ENCODE results near the gene DOCK6. TPM values are rescaled to one million over a fixed set of nuclear protein-coding genes. Genes with fewer than 3 reads are reported as not detected.
A peak's percentile ranks its signal among the peaks of the same experiment; 100 is the strongest.

DOCK6 gene
- total and polyA plus RNA-seq, 11 donors: 21.6 to 57.8 (median 38.5) TPM

DNA sequence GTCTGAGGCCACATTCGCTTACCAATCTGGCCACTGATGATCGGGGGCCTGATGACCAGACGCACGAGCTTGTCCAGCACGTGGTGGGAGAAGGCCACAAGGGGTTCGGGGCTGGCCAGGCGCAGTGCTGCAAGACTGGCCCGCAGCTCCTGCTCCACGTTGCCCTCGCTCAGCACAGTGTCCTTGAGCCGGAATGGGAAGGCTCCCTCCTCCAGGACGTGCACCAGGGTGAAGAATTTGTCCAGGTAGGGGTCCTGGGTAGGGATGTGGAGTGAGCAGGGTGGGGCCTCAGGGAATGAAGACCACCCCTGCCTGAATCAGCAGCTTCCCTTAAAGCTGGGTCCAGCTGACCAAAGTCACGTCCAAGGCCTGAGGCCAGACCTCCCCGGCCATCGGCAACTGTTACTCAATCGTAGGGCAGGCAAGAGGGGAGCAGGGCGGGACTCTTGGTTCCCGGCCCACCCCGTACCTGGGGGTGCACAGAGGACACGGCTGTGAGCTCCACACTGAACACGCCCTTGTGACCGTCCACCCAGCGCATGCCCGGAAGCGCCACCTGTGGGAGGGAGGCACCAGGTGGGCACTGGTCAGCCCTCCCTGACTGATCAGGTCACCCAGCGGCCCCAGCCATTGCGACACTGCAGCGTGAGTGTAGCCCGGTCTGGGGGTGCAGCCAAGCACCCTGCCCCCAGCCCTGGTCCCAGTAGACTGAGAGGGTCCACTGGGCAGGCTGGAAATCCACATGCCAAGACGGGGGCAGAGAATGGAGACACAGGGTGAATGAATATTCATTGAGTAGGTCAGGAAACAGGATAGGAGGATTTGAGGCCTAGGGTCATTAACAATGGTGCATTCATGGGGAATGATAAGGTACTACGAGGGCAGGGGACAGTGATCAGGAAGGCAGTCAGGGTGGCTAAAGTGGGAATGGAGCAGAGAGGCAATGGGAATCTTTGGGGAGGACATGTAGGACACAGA lies 25.7 kb downstream of the DOCK6 start:
- WGBS, 4 donors: 89 to 93% (median 92%) methylated on average over 17 to 31 of the region's 31 CpGs
- Histone ChIP-seq H3K4me3 (no peak overlapping the region), H3K4me1 (no peaks in the 10 kb centered on the region), H3K27ac (no peak overlapping the region), H3K36me3 (peaks cover 0 to 100% (median 82%) of the 10 kb centered on the region in 9 donors), H3K9me3 (peaks cover 0 to 15% (median 3%) of the 10 kb centered on the region in 12 donors), H3K27me3 (no peaks in the 10 kb centered on the region)
- peak in 1 of 4 donors; percentile 12 for ATAC-seq
- no peak for DNase-seq
- intact Hi-C loops (cut with DNase I): no loop called here
- TF ChIP-seq POLR2A (IDR thresholded peaks at IDR 0.05) (no peak), CTCF (IDR thresholded peaks at IDR 0.05) (no peak)

DNA sequence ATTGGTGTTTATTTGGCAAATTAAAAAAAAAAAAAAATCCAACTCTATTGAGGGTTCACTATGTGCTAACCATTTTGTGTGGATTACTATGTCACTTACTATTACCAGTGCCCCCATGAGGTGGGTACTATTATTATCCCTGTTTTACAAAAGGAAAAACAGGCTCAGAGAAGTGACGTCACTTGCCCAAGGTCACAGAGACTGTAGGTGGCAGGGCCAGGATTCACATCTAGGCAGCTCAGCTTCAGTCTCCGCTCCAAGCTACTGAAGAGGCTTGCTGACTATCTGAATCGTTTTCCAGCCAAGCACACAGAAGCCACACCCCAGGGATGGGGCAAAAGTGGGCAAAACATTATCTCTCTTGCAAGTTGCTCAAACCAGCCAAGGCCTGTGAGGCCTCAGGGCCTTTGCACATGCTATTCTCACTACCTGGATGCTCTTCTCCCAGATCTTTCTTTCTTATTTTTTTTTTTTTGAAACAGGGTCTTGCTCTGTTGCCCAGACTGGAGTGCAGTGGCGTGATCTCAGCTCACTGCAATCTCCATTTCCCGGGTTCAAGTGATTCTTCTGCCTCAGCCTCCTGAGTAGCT lies 27.7 kb downstream of the DOCK6 start:
- Histone ChIP-seq H3K4me3 (no peak overlapping the region), H3K27me3 (no peaks in the 10 kb centered on the region), H3K9me3 (peaks cover 0 to 12% (median 3%) of the 10 kb centered on the region in 12 donors), H3K4me1 (no peaks in the 10 kb centered on the region), H3K36me3 (peaks cover 0 to 100% (median 78%) of the 10 kb centered on the region in 9 donors), H3K27ac (no peak overlapping the region)
- 84 to 88% (median 87%) methylated on average over 5 of the region's 5 CpGs for WGBS, 4 donors
- intact Hi-C loops (cut with DNase I): no loop called here
- no peak for ATAC-seq
- TF ChIP-seq POLR2A (IDR thresholded peaks at IDR 0.05): no peak
- TF ChIP-seq CTCF (IDR thresholded peaks at IDR 0.05): no peak
- DNase-seq: no peak

DNA sequence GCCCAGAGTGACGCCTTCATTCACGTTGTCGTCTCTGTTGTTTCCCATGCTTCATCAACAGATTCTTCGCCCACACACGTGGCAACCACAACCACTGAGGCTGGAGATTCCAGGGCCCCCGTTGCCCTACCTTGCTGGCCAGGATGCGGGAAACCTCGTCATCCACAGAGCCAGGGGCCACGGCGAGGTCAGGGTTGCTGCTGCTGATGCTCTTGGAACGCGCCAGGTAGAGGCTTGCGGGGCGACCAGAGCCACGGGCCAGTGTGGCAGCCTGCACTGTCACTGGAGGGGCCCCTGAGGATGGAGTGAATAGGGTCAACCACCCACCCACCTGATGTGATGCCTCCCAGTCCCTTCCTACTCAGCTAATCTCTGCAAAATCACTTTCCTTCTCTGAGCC lies 29.3 kb downstream of the DOCK6 start:
- no peaks in the 10 kb centered on the region for H3K9me3 ChIP-seq
- ATAC-seq (no peak), DNase-seq (no peak)
- H3K4me1 ChIP-seq: no peaks in the 10 kb centered on the region
- H3K27ac ChIP-seq: no peak overlapping the region
- H3K4me3 ChIP-seq: no peak overlapping the region
- 86 to 91% (median 88%) methylated on average over 11 to 15 of the region's 15 CpGs for WGBS, 4 donors
- peaks cover 0 to 100% (median 71%) of the 10 kb centered on the region in 9 donors for H3K36me3 ChIP-seq
- no peak for TF ChIP-seq POLR2A (IDR thresholded peaks at IDR 0.05)
- no peak for TF ChIP-seq CTCF (IDR thresholded peaks at IDR 0.05)
- intact Hi-C loops (cut with DNase I): no loop called here
- no peaks in the 10 kb centered on the region for H3K27me3 ChIP-seq

GRCh38 chr19:11232555-11232954 lies 29.8 kb downstream of the DOCK6 start:
- Histone ChIP-seq H3K27ac (no peak overlapping the region), H3K4me3 (no peak overlapping the region), H3K4me1 (no peaks in the 10 kb centered on the region), H3K36me3 (peaks cover 0 to 100% (median 71%) of the 10 kb centered on the region in 9 donors), H3K9me3 (no peaks in the 10 kb centered on the region), H3K27me3 (no peaks in the 10 kb centered on the region)
- DNase-seq: no peak
- TF ChIP-seq CTCF (IDR thresholded peaks at IDR 0.05) (no peak), POLR2A (IDR thresholded peaks at IDR 0.05) (no peak)
- intact Hi-C loops (cut with DNase I): no loop called here
- no peak for ATAC-seq
- WGBS, 4 donors: 78 to 91% (median 86%) methylated on average over 4 of the region's 4 CpGs
